ENCODE measurements around the gene RABGEF1. TPM values are rescaled to one million over a fixed set of nuclear protein-coding genes. Genes with fewer than 3 reads are reported as not detected.
A peak's percentile ranks its signal among the peaks of the same experiment; 100 is the strongest.
"Not testable (repeated sequence)": the region's sequence is repeated elsewhere in the genome, so short reads cannot be mapped to it uniquely, and the experiment has no call there.

RABGEF1 gene
- total RNA-seq, 2 donors from 2014 or later = 34.9 to 42.0 TPM

DNA sequence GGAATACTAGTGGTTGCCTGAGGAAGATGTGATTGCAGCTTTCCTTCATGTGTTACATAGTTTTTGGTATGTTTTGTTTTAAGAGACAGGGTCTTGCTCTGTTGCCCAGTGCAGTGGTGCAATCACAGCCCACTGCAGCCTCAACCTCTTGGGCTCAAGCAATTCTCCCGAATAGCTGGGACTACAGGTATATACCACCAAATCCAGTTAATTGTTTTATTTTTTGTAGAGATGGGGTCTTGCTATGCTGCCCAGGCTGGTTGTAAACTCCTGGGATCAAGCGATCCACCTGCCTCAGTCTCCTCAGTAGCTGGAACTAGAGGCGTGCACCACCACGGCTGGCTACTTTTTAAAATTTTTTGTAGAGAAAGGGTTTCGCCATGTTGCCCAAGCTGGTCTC lies 101.4 kb downstream of the RABGEF1 start:
- no peak overlapping the region for H3K27ac ChIP-seq
- TF ChIP-seq CTCF (IDR thresholded peaks at IDR 0.05) = no peak
- no peak for DNase-seq (ENCODE audit: low spot score)

DNA sequence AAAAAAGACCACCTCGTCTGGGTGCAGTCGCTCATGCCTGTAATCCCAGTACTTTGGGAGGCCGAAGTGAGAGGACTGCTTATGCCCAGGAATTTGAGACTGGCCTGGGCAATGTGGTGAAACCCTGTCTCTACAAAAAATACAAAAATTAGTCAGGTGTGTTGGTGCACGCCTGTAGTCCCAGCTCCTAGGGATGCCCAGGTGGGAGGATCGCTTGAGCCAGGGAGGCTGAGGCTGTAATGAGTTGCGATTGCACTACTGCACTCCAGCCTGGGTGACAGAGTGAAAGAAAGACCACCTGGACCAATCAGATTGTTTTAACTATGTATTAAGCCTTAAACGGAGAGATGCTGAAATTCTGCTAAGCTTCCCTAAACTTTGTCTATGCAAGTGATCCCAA lies 103.0 kb downstream of the RABGEF1 start:
- Histone ChIP-seq H3K4me3 (peak overlapping the region; percentile 84), H3K4me1 (ENCODE audit: control insufficient read depth in 1 of 2, low read depth in 2 of 2) (peaks cover 5 to 16% of the 10 kb centered on the region in 2 donors), H3K27ac (peak overlapping the region in 1 of 2 donors; percentile 94)
- not testable (repeated sequence) for ATAC-seq (ENCODE audit: insufficient number of reproducible peaks, low FRiP score, low read depth); H3K36me3 ChIP-seq; H3K9me3 ChIP-seq; DNase-seq (ENCODE audit: low spot score); H3K27me3 ChIP-seq (replicated peaks; ENCODE audit: insufficient read depth)

More for the DNA sequence above, 101.4 kb downstream of the RABGEF1 start:
- H3K36me3 ChIP-seq = no peaks in the 10 kb centered on the region
- H3K4me3 ChIP-seq = no peak overlapping the region
- H3K27me3 ChIP-seq (replicated peaks; ENCODE audit: insufficient read depth) = no peaks in the 10 kb centered on the region
- ATAC-seq (ENCODE audit: insufficient number of reproducible peaks, low FRiP score, low read depth) = no peak
- H3K4me1 ChIP-seq (ENCODE audit: control insufficient read depth in 1 of 2, low read depth in 2 of 2) = peaks cover 5 to 16% of the 10 kb centered on the region in 2 donors
- no peaks in the 10 kb centered on the region for H3K9me3 ChIP-seq

- peak; percentile 93 for ATAC-seq (ENCODE audit: insufficient number of reproducible peaks, low FRiP score, low read depth)
- no peaks in the 10 kb centered on the region for H3K9me3 ChIP-seq
- H3K27ac ChIP-seq = peak overlapping the region; percentile 94 to 97
- peak; percentile 49 for TF ChIP-seq CTCF (IDR thresholded peaks at IDR 0.05)
- H3K4me3 ChIP-seq = peak overlapping the region; percentile 84
- H3K36me3 ChIP-seq = no peaks in the 10 kb centered on the region
- H3K27me3 ChIP-seq (replicated peaks; ENCODE audit: insufficient read depth) = no peaks in the 10 kb centered on the region
- DNase-seq (ENCODE audit: low spot score) = peak; percentile 90
- peaks cover 5 to 16% of the 10 kb centered on the region in 2 donors for H3K4me1 ChIP-seq (ENCODE audit: control insufficient read depth in 1 of 2, low read depth in 2 of 2)
These were observed 104.2 kb downstream of the RABGEF1 start for GRCh38 chr7:66844552-66845378.

- ATAC-seq (ENCODE audit: insufficient number of reproducible peaks, low FRiP score, low read depth) = no peak
- no peak for DNase-seq (ENCODE audit: low spot score)
- H3K4me1 ChIP-seq (ENCODE audit: control insufficient read depth in 1 of 2, low read depth in 2 of 2) = peaks cover 5 to 16% of the 10 kb centered on the region in 2 donors
- peak overlapping the region; percentile 94 to 96 for H3K27ac ChIP-seq
- peak overlapping the region; percentile 84 for H3K4me3 ChIP-seq
- TF ChIP-seq CTCF (IDR thresholded peaks at IDR 0.05) = no peak
- no peaks in the 10 kb centered on the region for H3K36me3 ChIP-seq
- H3K9me3 ChIP-seq = no peaks in the 10 kb centered on the region
- no peaks in the 10 kb centered on the region for H3K27me3 ChIP-seq (replicated peaks; ENCODE audit: insufficient read depth)
These were observed 105.0 kb downstream of the RABGEF1 start for GRCh38 chr7:66845379-66846095.

- H3K27me3 ChIP-seq (replicated peaks; ENCODE audit: insufficient read depth); H3K4me3 ChIP-seq; DNase-seq (ENCODE audit: low spot score); H3K9me3 ChIP-seq; H3K36me3 ChIP-seq; ATAC-seq (ENCODE audit: insufficient number of reproducible peaks, low FRiP score, low read depth); H3K27ac ChIP-seq: not testable (repeated sequence)
- peaks cover 5 to 16% of the 10 kb centered on the region in 2 donors for H3K4me1 ChIP-seq (ENCODE audit: control insufficient read depth in 1 of 2, low read depth in 2 of 2)
These were observed 105.5 kb downstream of the RABGEF1 start for GRCh38 chr7:66846096-66846445.

- not testable (repeated sequence) for DNase-seq (ENCODE audit: low spot score); H3K9me3 ChIP-seq; H3K27me3 ChIP-seq (replicated peaks; ENCODE audit: insufficient read depth); H3K27ac ChIP-seq; H3K36me3 ChIP-seq; H3K4me3 ChIP-seq; ATAC-seq (ENCODE audit: insufficient number of reproducible peaks, low FRiP score, low read depth)
- H3K4me1 ChIP-seq (ENCODE audit: control insufficient read depth in 1 of 2, low read depth in 2 of 2) = peaks cover 5 to 16% of the 10 kb centered on the region in 2 donors
These were observed 107.0 kb downstream of the RABGEF1 start for GRCh38 chr7:66847523-66847855.
